Mesothelial cell of epicardium (in vitro differentiated cells): ENCODE data around the gene OR13A1. TPM values are rescaled to one million over a fixed set of nuclear protein-coding genes. Genes with fewer than 3 reads are reported as not detected.
"Not testable (repeated sequence)": the region's sequence is repeated elsewhere in the genome, so short reads cannot be mapped to it uniquely, and the experiment has no call there.

Experiments used
- DNase-seq, 2 experiments: peaks; one replicate each; pipeline ENCODE4 v3.0.0; 2021; ENCODE audit warnings: low spot score in 2 of 2; ENCODE audit not compliant: unreplicated experiment in 2 of 2
- H3K27ac Mint-ChIP-seq: 2 replicates; pipeline ENCODE4 v1.8.0; 2021; ENCODE audit warnings: mixed read lengths
- H3K27me3 Mint-ChIP-seq: 2 replicates; pipeline ENCODE4 v1.8.0; 2021; ENCODE audit warnings: low read depth, mixed read lengths
- H3K36me3 Mint-ChIP-seq: 2 replicates; pipeline ENCODE4 v1.8.0; 2021; ENCODE audit warnings: mixed read lengths
- H3K4me1 Mint-ChIP-seq: 2 replicates; pipeline ENCODE4 v1.8.0; 2021; ENCODE audit warnings: mixed read lengths
- H3K4me3 Mint-ChIP-seq: 2 replicates; pipeline ENCODE4 v1.8.0; 2021; ENCODE audit warnings: mild to moderate bottlenecking, moderate library complexity, mixed read lengths
- H3K9me3 Mint-ChIP-seq: 2 replicates; pipeline ENCODE4 v1.8.0; 2021; ENCODE audit warnings: mixed read lengths
- total RNA-seq: library from RNA; stranded (reverse); gene quantifications from 3 replicates; pipeline ENCODE4 v1.2.1, GENCODE V29; 2021
- TF ChIP-seq, protein P1 (sequence below): fragments of 200-600 bp; sonication (generic); IDR thresholded peaks from one replicate; pipeline ENCODE4 v1.5.0; 2021; ENCODE audit warnings: antibody characterized with exemption; ENCODE audit not compliant: unreplicated experiment

Gene OR13A1, protein sequence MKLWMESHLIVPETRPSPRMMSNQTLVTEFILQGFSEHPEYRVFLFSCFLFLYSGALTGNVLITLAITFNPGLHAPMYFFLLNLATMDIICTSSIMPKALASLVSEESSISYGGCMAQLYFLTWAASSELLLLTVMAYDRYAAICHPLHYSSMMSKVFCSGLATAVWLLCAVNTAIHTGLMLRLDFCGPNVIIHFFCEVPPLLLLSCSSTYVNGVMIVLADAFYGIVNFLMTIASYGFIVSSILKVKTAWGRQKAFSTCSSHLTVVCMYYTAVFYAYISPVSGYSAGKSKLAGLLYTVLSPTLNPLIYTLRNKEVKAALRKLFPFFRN
- 0.13 to 0.35 TPM (median 0.16 TPM) in 3 replicates for total RNA-seq

DNA sequence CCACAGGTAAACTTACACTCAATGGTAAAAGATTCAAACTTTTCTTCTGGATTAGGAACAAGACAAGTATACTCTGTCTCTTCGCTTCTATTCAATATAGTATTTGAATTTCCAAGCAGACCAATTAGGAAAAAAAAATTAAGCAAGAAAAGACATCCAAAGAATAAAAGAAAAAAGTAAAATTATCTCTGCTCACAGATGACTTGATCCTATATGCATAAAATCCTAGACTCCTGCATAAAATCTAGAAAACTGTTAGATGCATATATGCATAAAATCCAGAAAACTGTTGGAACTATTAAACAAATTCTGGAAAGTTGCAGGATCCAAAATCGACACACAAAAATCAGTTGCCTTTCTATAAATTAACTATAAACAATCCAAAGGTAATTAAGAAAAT, at the start of gene OR13A1:
TSS of gene OR13A1 (minus strand) at position 101 of the 400 bp plus-strand sequence. CDS start 11,186 bp downstream, outside the sequence.
- Mint-ChIP-seq H3K27me3 (no peaks in the 10 kb centered on the region), H3K4me1 (no peaks in the 10 kb centered on the region), H3K9me3 (peaks cover 44% of the 10 kb centered on the region), H3K36me3 (no peaks in the 10 kb centered on the region), H3K27ac (no peak within 1 kb of the TSS), H3K4me3 (no peak within 1 kb of the TSS)
- TF ChIP-seq, protein P1, sequence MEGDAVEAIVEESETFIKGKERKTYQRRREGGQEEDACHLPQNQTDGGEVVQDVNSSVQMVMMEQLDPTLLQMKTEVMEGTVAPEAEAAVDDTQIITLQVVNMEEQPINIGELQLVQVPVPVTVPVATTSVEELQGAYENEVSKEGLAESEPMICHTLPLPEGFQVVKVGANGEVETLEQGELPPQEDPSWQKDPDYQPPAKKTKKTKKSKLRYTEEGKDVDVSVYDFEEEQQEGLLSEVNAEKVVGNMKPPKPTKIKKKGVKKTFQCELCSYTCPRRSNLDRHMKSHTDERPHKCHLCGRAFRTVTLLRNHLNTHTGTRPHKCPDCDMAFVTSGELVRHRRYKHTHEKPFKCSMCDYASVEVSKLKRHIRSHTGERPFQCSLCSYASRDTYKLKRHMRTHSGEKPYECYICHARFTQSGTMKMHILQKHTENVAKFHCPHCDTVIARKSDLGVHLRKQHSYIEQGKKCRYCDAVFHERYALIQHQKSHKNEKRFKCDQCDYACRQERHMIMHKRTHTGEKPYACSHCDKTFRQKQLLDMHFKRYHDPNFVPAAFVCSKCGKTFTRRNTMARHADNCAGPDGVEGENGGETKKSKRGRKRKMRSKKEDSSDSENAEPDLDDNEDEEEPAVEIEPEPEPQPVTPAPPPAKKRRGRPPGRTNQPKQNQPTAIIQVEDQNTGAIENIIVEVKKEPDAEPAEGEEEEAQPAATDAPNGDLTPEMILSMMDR, result no peak
- DNase-seq, result no peak

DNA sequence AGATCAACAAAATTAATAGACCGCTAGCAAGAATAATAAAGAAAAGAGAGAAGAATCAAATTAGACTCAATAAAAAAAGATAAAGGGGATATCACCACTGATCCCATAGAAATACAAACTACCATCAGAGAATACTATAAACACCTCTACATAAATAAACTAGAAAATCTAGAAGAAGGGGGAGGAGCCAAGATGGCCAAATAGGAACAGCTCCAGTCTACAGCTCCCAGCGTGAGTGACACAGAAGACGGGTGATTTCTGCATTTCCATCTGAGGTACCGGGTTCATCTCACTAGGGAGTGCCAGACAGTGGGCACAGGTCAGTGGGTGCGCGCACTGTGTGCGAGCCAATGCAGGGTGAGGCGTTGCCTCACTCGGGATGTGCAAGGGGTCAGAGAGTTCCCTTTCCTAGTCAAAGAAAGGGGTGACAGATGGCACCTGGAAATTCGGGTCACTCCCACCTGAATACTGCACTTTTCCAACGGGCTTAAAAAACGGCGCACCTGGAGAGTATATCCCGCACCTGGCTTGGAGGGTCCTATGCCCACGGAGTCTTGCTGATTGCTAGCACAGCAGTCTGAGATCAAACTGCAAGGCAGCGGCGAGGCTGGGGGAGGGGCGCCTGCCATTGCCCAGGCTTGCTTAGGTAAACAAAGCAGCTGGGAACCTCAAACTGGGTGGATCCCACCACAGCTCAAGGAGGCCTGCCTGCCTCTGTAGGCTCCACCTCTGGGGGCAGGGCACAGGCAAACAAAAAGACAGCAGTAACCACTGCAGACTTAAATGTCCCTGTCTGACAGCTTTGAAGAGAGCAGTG, 46.8 kb upstream of the OR13A1 start:
- H3K4me3 Mint-ChIP-seq, result peak overlapping the region; percentile 64
- DNase-seq, result not testable (repeated sequence)

DNA sequence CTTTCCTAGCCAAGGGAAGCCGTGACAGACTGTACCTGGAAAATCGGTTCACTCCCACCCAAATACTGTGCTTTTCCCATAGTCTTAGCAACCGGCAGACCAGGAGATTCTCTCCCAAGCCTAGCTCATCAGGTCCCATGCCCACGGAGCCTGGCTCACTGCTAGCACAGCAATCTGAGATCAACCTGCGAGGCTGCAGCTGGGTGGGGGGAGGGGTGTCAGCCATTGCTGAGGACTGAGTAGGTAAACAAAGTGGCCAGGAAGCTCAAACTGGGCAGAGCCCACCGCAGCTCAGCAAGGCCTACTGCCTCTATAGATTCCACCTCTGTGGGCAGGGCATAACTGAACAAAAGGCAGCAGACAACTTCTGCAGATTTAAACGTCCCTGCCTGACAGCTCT, 43.6 kb upstream of the OR13A1 start:
- not testable (repeated sequence) for H3K9me3 Mint-ChIP-seq, H3K4me3 Mint-ChIP-seq, H3K36me3 Mint-ChIP-seq, H3K4me1 Mint-ChIP-seq, DNase-seq, H3K27ac Mint-ChIP-seq
- H3K27me3 Mint-ChIP-seq, result peaks cover 42% of the 10 kb centered on the region

More for the DNA sequence above, 46.8 kb upstream of the OR13A1 start:
- peaks cover 14% of the 10 kb centered on the region for H3K9me3 Mint-ChIP-seq
- H3K36me3 Mint-ChIP-seq, H3K4me1 Mint-ChIP-seq, H3K27ac Mint-ChIP-seq: not testable (repeated sequence)
- peaks cover 46% of the 10 kb centered on the region for H3K27me3 Mint-ChIP-seq

DNA sequence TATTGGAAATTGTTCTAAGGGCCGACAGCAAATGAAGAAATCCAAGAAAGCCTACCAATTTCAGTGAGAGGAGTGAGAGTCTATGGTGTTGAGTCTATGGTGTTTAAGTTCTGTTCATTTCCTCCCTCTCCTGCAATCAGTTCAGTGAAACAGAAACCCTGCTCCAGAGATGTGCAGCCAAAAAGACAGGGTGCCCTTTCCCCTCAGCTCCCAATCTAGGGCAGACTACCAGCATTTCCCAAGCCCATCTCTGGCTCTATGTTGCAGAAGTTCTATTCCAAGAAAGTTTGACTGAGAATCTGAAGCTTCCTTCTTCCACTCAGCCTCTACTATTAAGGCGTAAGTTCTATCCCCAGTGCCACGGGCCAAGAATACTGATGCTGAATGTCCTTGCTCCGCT, 40.1 kb upstream of the OR13A1 start:
- no peak overlapping the region for H3K27ac Mint-ChIP-seq
- no peak overlapping the region for H3K4me3 Mint-ChIP-seq
- no peak for DNase-seq
- no peaks in the 10 kb centered on the region for H3K4me1 Mint-ChIP-seq
- H3K36me3 Mint-ChIP-seq, result no peaks in the 10 kb centered on the region
- H3K27me3 Mint-ChIP-seq, result peaks cover 43% of the 10 kb centered on the region
- TF ChIP-seq, protein P1, result no peak
- peaks cover 5% of the 10 kb centered on the region for H3K9me3 Mint-ChIP-seq

DNA sequence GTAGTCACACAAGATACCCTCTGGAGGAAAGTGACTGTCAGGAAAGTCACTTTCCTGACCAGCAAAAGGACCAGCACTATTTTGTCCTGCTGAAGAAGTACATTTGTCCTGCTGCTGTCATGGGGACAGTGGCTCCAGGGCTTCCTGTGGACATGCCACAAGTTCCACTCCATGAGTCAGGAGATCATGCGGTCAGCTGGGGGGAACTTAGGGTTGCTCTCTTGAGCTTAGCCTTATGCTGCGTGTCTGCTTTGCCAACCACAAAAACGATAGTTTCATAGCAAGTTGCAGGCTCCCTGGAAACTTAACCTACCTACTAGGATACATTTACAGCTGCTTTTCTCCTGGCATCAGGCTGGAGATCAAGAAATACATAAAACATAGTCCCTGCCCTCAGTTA, 38.9 kb upstream of the OR13A1 start:
- H3K27me3 Mint-ChIP-seq, result peaks cover 32% of the 10 kb centered on the region
- H3K27ac Mint-ChIP-seq, result no peak overlapping the region
- no peaks in the 10 kb centered on the region for H3K4me1 Mint-ChIP-seq
- H3K9me3 Mint-ChIP-seq, result no peaks in the 10 kb centered on the region
- no peak overlapping the region for H3K4me3 Mint-ChIP-seq
- TF ChIP-seq, protein P1, result no peak
- no peaks in the 10 kb centered on the region for H3K36me3 Mint-ChIP-seq
- DNase-seq, result no peak

DNA sequence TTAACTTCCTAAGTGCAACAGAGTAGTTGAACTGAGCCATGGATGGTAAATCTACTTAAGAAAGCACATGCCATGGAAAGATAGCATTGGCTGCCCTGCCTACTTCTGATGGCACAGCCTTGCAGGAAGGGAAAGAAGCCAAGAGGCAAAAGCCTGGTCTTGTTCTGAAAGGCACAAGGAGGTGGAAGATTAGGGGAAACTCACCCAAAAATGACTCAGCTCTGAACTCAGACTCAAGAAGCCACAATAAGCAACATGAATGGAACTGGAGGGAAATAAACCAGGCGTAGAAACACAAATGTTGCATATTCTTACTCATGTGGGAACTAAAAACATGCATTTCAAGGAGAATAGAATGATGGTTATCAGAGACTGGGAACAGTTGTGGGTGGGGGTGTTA, 37.8 kb upstream of the OR13A1 start:
- peaks cover 3% of the 10 kb centered on the region for H3K36me3 Mint-ChIP-seq
- H3K9me3 Mint-ChIP-seq, result peaks cover 4% of the 10 kb centered on the region
- TF ChIP-seq, protein P1, result no peak
- H3K4me1 Mint-ChIP-seq, result no peaks in the 10 kb centered on the region
- no peak overlapping the region for H3K4me3 Mint-ChIP-seq
- DNase-seq, result no peak
- H3K27me3 Mint-ChIP-seq, result peaks cover 31% of the 10 kb centered on the region
- H3K27ac Mint-ChIP-seq, result no peak overlapping the region

DNA sequence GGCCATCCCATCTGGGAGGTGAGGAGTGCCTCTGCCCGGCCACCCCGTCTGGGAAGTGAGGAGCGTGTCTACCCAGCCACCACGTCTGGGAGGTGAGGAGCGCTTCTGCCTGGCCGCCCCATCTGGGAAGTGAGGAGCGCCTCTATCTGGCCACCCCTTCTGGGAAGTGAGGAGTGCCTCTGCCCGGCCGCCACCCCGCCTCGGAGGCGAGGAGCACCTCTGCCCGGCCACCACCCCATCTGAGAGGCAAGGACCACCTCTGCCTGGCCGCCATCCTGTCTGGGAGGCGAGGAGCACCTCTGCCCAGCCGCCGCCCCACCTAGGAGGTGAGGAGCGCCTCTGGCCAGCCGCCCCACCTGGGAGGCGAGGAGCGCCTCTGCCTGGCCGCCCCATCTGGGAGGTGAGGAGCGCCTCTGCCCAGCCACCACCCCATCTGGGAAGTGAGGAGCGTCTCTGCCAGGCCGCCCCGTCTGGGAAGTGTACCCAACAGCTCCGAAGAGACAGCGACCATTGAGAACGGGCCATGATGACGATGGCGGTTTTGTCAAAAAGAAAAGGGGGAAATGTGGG, 32.9 kb upstream of the OR13A1 start:
- peaks cover 16% of the 10 kb centered on the region for H3K9me3 Mint-ChIP-seq
- H3K36me3 Mint-ChIP-seq, H3K27me3 Mint-ChIP-seq, DNase-seq, H3K27ac Mint-ChIP-seq, H3K4me3 Mint-ChIP-seq, H3K4me1 Mint-ChIP-seq: not testable (repeated sequence)

DNA sequence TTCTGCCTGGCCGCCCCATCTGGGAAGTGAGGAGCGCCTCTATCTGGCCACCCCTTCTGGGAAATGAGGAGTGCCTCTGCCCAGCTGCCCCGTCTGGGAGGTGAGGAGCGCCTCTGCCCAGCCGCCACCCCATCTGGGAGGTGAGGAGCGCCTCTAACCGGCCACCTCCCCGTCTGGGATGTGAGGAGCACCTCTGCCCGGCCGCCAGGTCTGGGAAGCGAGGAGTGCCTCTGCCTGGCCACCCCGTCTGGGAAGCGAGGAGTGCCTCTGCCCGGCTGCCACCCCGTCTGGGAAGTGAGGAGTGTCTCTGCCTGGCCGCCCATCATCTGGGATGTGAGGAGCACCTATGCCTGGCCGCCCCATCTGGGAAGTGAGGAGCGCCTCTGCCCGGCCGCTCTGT, 32.1 kb upstream of the OR13A1 start:
- DNase-seq, H3K36me3 Mint-ChIP-seq, H3K27me3 Mint-ChIP-seq, H3K4me3 Mint-ChIP-seq, H3K4me1 Mint-ChIP-seq, H3K27ac Mint-ChIP-seq: not testable (repeated sequence)
- peaks cover 22% of the 10 kb centered on the region for H3K9me3 Mint-ChIP-seq

DNA sequence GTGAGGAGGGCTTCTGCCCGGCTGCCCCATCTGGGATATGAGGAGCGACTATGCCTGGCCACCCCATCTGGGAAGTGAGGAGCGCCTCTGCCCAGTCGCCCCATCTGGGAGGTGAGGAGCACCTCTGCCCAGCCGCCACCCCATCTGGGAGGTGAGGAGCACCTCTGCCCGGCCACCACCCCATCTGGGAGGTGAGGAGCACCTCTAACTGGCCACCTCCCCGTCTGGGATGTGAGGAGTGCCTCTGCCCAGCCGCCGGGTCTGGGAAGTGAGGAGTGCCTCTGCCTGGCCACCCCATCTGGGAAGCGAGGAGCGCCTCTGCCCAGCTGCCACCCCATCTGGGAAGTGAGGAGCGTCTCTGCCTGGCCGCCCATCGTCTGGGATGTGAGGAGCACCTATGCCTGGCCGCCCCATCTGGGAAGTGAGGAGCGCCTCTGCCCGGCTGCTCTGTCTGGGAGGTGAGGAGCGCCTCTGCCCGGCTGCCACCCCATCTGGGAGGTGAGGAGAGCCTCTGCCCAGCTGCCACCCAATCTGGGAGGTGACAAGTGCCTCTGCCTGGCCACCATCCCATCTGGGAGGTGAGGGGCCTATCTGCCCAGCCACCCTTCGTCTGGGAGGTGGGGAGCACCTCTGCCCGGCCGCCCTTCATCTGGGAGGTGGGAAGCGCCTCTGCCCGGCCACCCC, 31.4 kb upstream of the OR13A1 start:
- not testable (repeated sequence) for H3K27me3 Mint-ChIP-seq, H3K27ac Mint-ChIP-seq, DNase-seq, H3K4me3 Mint-ChIP-seq, H3K36me3 Mint-ChIP-seq, H3K4me1 Mint-ChIP-seq
- peaks cover 23% of the 10 kb centered on the region for H3K9me3 Mint-ChIP-seq
